Inflammatory macrophage treated with lipopolysaccharide for 1 hour (primary cell): ENCODE data around the gene CMKLR1.

Experiments used
- DNase-seq, 2 donors: peaks; one replicate each; pipeline ENCODE4 v3.0.0-alpha.2; 2020 to 2022

The CMKLR1 gene

GRCh38 chr12:108257610-108258106, 81.5 kb downstream of the CMKLR1 start:
- no peak for DNase-seq

- DNase-seq = no peak
Measured at GRCh38 chr12:108257004-108257403, 82.1 kb downstream of the CMKLR1 start.

GRCh38 chr12:108255252-108255602, 83.9 kb downstream of the CMKLR1 start:
- DNase-seq = no peak

GRCh38 chr12:108254517-108255251, 84.4 kb downstream of the CMKLR1 start:
- DNase-seq = no peak

- DNase-seq = no peak
Measured at GRCh38 chr12:108254030-108254429, 85.1 kb downstream of the CMKLR1 start.

- no peak for DNase-seq
Measured at GRCh38 chr12:108253540-108253939, 85.6 kb downstream of the CMKLR1 start.

- DNase-seq = no peak
Measured at GRCh38 chr12:108252523-108252922, 86.6 kb downstream of the CMKLR1 start.

GRCh38 chr12:108248011-108248410, 91.1 kb downstream of the CMKLR1 start:
- no peak for DNase-seq

GRCh38 chr12:108247130-108247529, 92.0 kb downstream of the CMKLR1 start:
- no peak for DNase-seq

- no peak for DNase-seq
Measured at GRCh38 chr12:108241986-108242703, 97.0 kb downstream of the CMKLR1 start.

- DNase-seq = no peak
Measured at GRCh38 chr12:108240928-108241327, 98.2 kb downstream of the CMKLR1 start.

- DNase-seq = no peak
Measured at GRCh38 chr12:108240027-108240785, 98.9 kb downstream of the CMKLR1 start.

GRCh38 chr12:108239378-108239777, 99.7 kb downstream of the CMKLR1 start:
- DNase-seq = no peak

GRCh38 chr12:108238474-108238873, 100.6 kb downstream of the CMKLR1 start:
- DNase-seq = no peak
